ENCODE data around the gene PKP4. TPM values are rescaled to one million over a fixed set of nuclear protein-coding genes. Genes with fewer than 3 reads are reported as not detected.

PKP4 gene
- total and polyA plus RNA-seq, 9 of the 15 experiments (the other 6 are each of a cell fraction or from before 2014, with no cell fraction given): 24.6 to 99.1 (median 74.0) TPM

- Histone ChIP-seq H3K4me1 (replicated peaks in 1 of 2; ENCODE audit: control insufficient read depth in 2 of 2, insufficient read depth in 2 of 2, low read length in 2 of 2) (no peaks in the 10 kb centered on the region), H3K9me1 (ENCODE audit: control insufficient read depth, insufficient read depth, low read length) (no peaks in the 10 kb centered on the region), H4K20me1 (replicated peaks; ENCODE audit: control insufficient read depth, insufficient read depth, low read length) (no peaks in the 10 kb centered on the region), H3K9ac (ENCODE audit: insufficient read depth in 1 of 2, low read depth in 2 of 2, low read length in 2 of 2) (no peak overlapping the region), H3K9me3 (replicated peaks; ENCODE audit: control insufficient read depth, insufficient read depth, low read depth, low read length) (no peaks in the 10 kb centered on the region), H2AFZ (ENCODE audit: low read depth, low read length) (no peak overlapping the region), H3K79me2 (ENCODE audit: control insufficient read depth, insufficient read depth, low read length) (peaks cover 9% of the 10 kb centered on the region; the same call in 1 of the 3 replicates), H3K36me3 (ENCODE audit: control insufficient read depth, insufficient read depth, low read length) (peaks cover 17% of the 10 kb centered on the region; the same call in 2 of the 3 replicates), H3K27me3 (ENCODE audit: control insufficient read depth in 2 of 2, insufficient read depth in 2 of 2, low read length in 2 of 2) (no peaks in the 10 kb centered on the region), H3K4me3 (no peak overlapping the region), H3K27ac (ENCODE audit: extremely low read depth, low read depth, low read length) (no peak overlapping the region), H3K4me2 (ENCODE audit: insufficient read depth, low read length) (no peak overlapping the region)
- in situ Hi-C loops (cut with MboI) (no loop called here), intact Hi-C loops (cut with micrococcal nuclease) (no loop called here)
- DNase-seq (ENCODE audit: extremely low read depth in 1 of 4, low spot score in 3 of 4): no peak
- ChIA-PET CTCF (ENCODE audit: low intra/inter-chr PET ratio) (interaction anchor here (0.6 kb wide), 1 partner anchor 52 kb away, joined by 8 read pairs; no protein-coding TSS in a partner anchor), POLR2A (interaction anchor here (0.6 to 2.0 kb wide), 7 partner anchors 10 to 29 kb away, joined by 3 to 10 read pairs (median 4); no protein-coding TSS in a partner anchor)
- no TSS peak for BruUV-seq (replicated peaks)
- TF ChIP-seq EHMT2 (IDR thresholded peaks at IDR 0.05) (no peak), MTF1 (CRISPR knock-in tag; IDR thresholded peaks at IDR 0.05; ENCODE audit: borderline replicate concordance) (no peak), MXD1 (CRISPR knock-in tag; IDR thresholded peaks at IDR 0.05; ENCODE audit: borderline replicate concordance, poor library complexity, severe bottlenecking) (no peak), MYC (IDR thresholded peaks at IDR 0.05; ENCODE audit: low read depth, low read length) (no peak), MYC (CRISPR knock-in tag; IDR thresholded peaks at IDR 0.05; ENCODE audit: borderline replicate concordance, low read depth) (no peak), HDAC2 (IDR thresholded peaks at IDR 0.05) (no peak)
- peak; percentile 53; the same call in 2 of the 3 replicates for ATAC-seq
- FAIRE-seq: no peak
- 81% methylated on average over 4 of the region's 4 CpGs for WGBS (ENCODE audit: insufficient coverage, low coverage, missing lambda C conversion rate)
Observed at GRCh38 chr2:158529379-158530259, 72.9 kb downstream of the PKP4 start.
